DOHH2 (cell line): ENCODE measurements around the gene VPS4A.

Source experiments
- EZH2phosphoT487 ChIP-seq: fragments of 200-600 bp; sonication (generic); IDR thresholded peaks from 2 replicates; pipeline ENCODE4 v1.6.1; 2017; ENCODE audit warnings: borderline replicate concordance, mild to moderate bottlenecking, antibody characterized with exemption, low read length, moderate library complexity, mixed read lengths
- TF ChIP-seq, protein P1 (sequence below): fragments of 200-600 bp; sonication (generic); IDR thresholded peaks from one replicate; pipeline ENCODE4 v1.5.1; 2014; ENCODE audit warnings: antibody characterized with exemption, mild to moderate bottlenecking, low read depth, low read length; ENCODE audit not compliant: poor library complexity, severe bottlenecking

DNA sequence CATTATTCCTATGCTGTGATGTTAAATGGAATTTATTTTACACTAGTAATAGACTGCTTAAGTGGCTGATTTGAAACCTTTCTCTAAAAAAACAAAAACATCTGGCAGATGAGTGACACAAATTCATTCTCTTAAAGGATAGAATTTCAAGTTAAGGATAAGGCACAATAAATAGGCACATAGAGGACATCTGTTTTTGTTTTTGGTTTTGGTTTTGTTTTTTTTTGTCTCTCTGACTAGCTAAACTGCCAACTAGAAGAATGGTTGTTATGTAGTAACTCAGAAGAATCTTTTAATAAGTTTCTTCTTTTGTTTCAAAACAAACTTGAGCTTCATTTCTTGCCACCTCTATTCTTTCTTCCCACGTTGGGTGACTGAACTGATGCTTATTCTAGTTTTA is 5.1 kb upstream of the VPS4A start:
- TF ChIP-seq, protein P1, sequence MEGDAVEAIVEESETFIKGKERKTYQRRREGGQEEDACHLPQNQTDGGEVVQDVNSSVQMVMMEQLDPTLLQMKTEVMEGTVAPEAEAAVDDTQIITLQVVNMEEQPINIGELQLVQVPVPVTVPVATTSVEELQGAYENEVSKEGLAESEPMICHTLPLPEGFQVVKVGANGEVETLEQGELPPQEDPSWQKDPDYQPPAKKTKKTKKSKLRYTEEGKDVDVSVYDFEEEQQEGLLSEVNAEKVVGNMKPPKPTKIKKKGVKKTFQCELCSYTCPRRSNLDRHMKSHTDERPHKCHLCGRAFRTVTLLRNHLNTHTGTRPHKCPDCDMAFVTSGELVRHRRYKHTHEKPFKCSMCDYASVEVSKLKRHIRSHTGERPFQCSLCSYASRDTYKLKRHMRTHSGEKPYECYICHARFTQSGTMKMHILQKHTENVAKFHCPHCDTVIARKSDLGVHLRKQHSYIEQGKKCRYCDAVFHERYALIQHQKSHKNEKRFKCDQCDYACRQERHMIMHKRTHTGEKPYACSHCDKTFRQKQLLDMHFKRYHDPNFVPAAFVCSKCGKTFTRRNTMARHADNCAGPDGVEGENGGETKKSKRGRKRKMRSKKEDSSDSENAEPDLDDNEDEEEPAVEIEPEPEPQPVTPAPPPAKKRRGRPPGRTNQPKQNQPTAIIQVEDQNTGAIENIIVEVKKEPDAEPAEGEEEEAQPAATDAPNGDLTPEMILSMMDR = no peak
- no peak for TF ChIP-seq EZH2phosphoT487
